ENCODE results near the gene DNASE2. TPM values are rescaled to one million over a fixed set of nuclear protein-coding genes. Genes with fewer than 3 reads are reported as not detected.

DNASE2 gene
- total and polyA plus RNA-seq, 2 of the 8 experiments (the other 6 are each of a cell fraction or from before 2014, with no cell fraction given) = 33.2 to 48.2 TPM

GRCh38 chr19:12896460-12896859, 15.2 kb upstream of the DNASE2 start:
- no peak overlapping the region for H4K8ac ChIP-seq (ENCODE audit: extremely low read depth, insufficient read depth, low read length)
- H3K9me3 ChIP-seq (ENCODE audit: insufficient read depth in 2 of 2, low read depth in 1 of 2, low read length in 1 of 2) = no peaks in the 10 kb centered on the region
- H3K27me3 ChIP-seq (replicated peaks in 1 of 4; ENCODE audit: control insufficient read depth in 3 of 4, extremely low read depth in 1 of 4, insufficient read depth in 3 of 4, low read length in 3 of 4) = no peaks in the 10 kb centered on the region
- H2BK12ac ChIP-seq (ENCODE audit: low read depth, low read length) = no peak overlapping the region
- H3K56ac ChIP-seq (replicated peaks; ENCODE audit: insufficient read length, low read depth, low read length) = no peak overlapping the region
- CTCF ChIA-PET (ENCODE audit: partially characterized antibody) = interaction anchor here (0.9 to 1.8 kb wide), 2 partner anchors 10 kb away, joined by 3 to 6 read pairs; partner anchors contain the start of gene KLF1
- H4K91ac ChIP-seq (replicated peaks; ENCODE audit: insufficient read length, low read length) = no peak overlapping the region
- peaks cover 4% of the 10 kb centered on the region; the same call in 1 of the 2 replicates for H3K23me2 ChIP-seq (ENCODE audit: low read depth, low read length)
- DNase-seq (ENCODE audit: low read depth in 1 of 2, low spot score in 2 of 2) = no peak
- no peak overlapping the region for H2AFZ ChIP-seq (ENCODE audit: low read length)
- peaks cover 0 to 6% (median 4%) of the 10 kb centered on the region in 4 experiments; a peak in 3 of 7 replicates for H3K4me1 ChIP-seq (replicated peaks in 1 of 4; ENCODE audit: control insufficient read depth in 3 of 4, insufficient read depth in 4 of 4, low read length in 3 of 4)
- no peak overlapping the region for H2AK5ac ChIP-seq (ENCODE audit: low read depth, low read length)
- no peak overlapping the region for H2BK120ac ChIP-seq (replicated peaks; ENCODE audit: low read depth, low read length)
- no peak overlapping the region for H3K4me2 ChIP-seq (ENCODE audit: insufficient read depth in 1 of 2, low read depth in 2 of 2, low read length in 2 of 2)
- H2BK15ac ChIP-seq (ENCODE audit: low read length) = no peak overlapping the region
- H3K36me3 ChIP-seq (ENCODE audit: control insufficient read depth in 2 of 4, insufficient read depth in 4 of 4, low read length in 3 of 4) = peaks cover 15 to 41% (median 30%) of the 10 kb centered on the region in 4 experiments
- no peak overlapping the region for H3K23ac ChIP-seq (ENCODE audit: insufficient read length)
- H3K18ac ChIP-seq (ENCODE audit: extremely low read depth, low read length) = no peak overlapping the region
- TF ChIP-seq CBX8 (IDR thresholded peaks at IDR 0.05; ENCODE audit: borderline replicate concordance, low read depth, low read length) (no peak), CREB1 (IDR thresholded peaks at IDR 0.05) (no peak), POLR2A (IDR thresholded peaks at IDR 0.05; ENCODE audit: control extremely low read depth in 1 of 2, low read depth in 2 of 2, low read length in 2 of 2) (no peak), YY1 (IDR thresholded peaks at IDR 0.05; ENCODE audit: low read depth, low read length) (no peak), EGR1 (IDR thresholded peaks at IDR 0.05; ENCODE audit: borderline replicate concordance, low read depth, low read length) (no peak), BACH1 (IDR thresholded peaks at IDR 0.05; ENCODE audit: low read length) (no peak), ZNF274 (IDR thresholded peaks at IDR 0.05; ENCODE audit: borderline replicate concordance, extremely low read depth, low read length) (no peak), FOSL1 (IDR thresholded peaks at IDR 0.05; ENCODE audit: insufficient read depth, low read depth, low read length) (no peak), SIX5 (IDR thresholded peaks at IDR 0.05; ENCODE audit: low read depth, low read length) (no peak), SUZ12 (IDR thresholded peaks at IDR 0.05; ENCODE audit: low read length) (no peak)
- no peak overlapping the region for H3K4ac ChIP-seq (replicated peaks; ENCODE audit: insufficient read length, low read depth, low read length)
- H3K14ac ChIP-seq (ENCODE audit: insufficient read length) = no peak overlapping the region
- no peak overlapping the region for H3K4me3 ChIP-seq (ENCODE audit: extremely low read depth in 1 of 4, insufficient read depth in 2 of 4, low read depth in 3 of 4, low read length in 4 of 4)
- H3K79me1 ChIP-seq (ENCODE audit: low read depth, low read length) = peaks cover 6% of the 10 kb centered on the region; the same call in 1 of the 2 replicates
- peaks cover 4 to 5% of the 10 kb centered on the region in 2 experiments for H4K20me1 ChIP-seq (replicated peaks in 1 of 2; ENCODE audit: control insufficient read depth in 1 of 2, insufficient read depth in 2 of 2, low read length in 2 of 2)
- H4K5ac ChIP-seq (ENCODE audit: insufficient read length, low read depth, low read length) = no peak overlapping the region
- peaks cover 0 to 7% of the 10 kb centered on the region in 2 experiments; a peak in 1 of 4 replicates for H3K79me2 ChIP-seq (ENCODE audit: control insufficient read depth in 1 of 2, insufficient read depth in 2 of 2, low read length in 2 of 2)
- H3K9ac ChIP-seq (replicated peaks in 1 of 4; ENCODE audit: extremely low read depth in 1 of 4, low read depth in 3 of 4, low read length in 3 of 4) = no peak overlapping the region
- no peak for FAIRE-seq
- WGBS, 2 experiments (ENCODE audit: extremely low coverage in 1 of 2, insufficient coverage in 1 of 2, insufficient read length in 1 of 2, insufficient replicate concordance in 2 of 2, low coverage in 1 of 2, low lambda C conversion rate in 2 of 2, missing lambda C conversion rate in 1 of 2) = 98% methylated on average over 17 of the region's 17 CpGs; no CpG with 5 or more reads in 1 of the 2 experiments
- no peak overlapping the region for H2BK20ac ChIP-seq (ENCODE audit: low read length)
- POLR2A ChIA-PET (ENCODE audit: partially characterized antibody) = interaction anchor here (1.0 to 15.0 kb wide), 7 partner anchors 9 to 36 kb away, joined by 3 to 180 read pairs (median 8); partner anchors contain the start of genes DNASE2, KLF1 and SYCE2
- H2BK5ac ChIP-seq (ENCODE audit: low read depth, low read length) = no peak overlapping the region
- H3K27ac ChIP-seq (ENCODE audit: low read depth, low read length) = no peak overlapping the region

Data from H1 (cell line).